AG09309 (cell line): Measurements from ENCODE around the gene FES.
"Not testable (repeated sequence)": the region's sequence is repeated elsewhere in the genome, so short reads cannot be mapped to it uniquely, and the experiment has no call there.

Experiments
- DNase-seq: peaks from one replicate; pipeline ENCODE4 v3.0.0-alpha.2; 2010; ENCODE audit warnings: low read depth
- H3K4me3 ChIP-seq: 2 replicates; pipeline ENCODE4 v1.5.1; 2011; ENCODE audit warnings: mild to moderate bottlenecking, low read depth, low read length, moderate library complexity; ENCODE audit not compliant: control insufficient read depth
- TF ChIP-seq, protein P1 (sequence below): IDR thresholded peaks from 2 replicates; pipeline ENCODE4 v1.5.1; 2011; ENCODE audit warnings: mild to moderate bottlenecking, low read depth, low read length, inconsistent platforms; ENCODE audit not compliant: insufficient read depth, control insufficient read depth; ENCODE audit errors: missing control alignments

FES gene

DNA sequence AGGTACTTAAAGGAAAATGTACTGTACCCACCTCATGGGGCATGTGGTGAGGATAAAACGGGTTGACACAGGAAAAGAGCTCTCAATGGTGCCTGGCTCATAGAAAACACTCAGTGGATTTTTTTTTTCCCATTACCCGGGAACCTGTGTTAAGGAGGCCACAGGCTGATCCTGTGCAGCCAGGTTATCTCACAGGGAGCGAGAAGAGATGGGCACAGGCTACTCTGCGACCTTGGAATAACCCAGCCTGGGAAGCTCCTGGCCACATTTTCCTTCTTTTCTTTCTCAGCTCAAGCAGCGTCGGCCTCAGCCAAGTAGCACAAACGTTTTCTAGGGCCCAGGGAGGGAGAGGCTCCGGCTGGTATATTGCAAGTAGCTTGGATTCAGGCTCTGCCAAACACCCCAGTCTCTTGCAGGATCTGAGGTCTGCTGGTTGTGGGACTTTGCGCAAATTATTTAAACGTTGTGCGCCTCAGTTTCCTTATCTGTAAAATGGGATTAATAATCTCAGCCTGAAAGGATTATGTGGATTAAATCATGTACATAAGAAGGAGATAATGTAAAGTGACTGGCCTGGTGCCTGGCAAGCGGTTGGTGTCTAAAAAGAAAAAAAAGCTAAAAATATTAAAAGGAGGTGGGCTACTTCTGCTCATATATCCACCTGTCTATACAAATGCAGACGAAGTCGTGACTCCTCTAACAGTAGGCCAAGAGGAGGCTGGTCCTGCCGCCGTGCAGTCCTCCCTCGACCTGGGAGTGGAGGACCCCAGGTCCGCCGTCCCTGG, 13.8 kb upstream of the FES start:
- TF ChIP-seq, protein P1, sequence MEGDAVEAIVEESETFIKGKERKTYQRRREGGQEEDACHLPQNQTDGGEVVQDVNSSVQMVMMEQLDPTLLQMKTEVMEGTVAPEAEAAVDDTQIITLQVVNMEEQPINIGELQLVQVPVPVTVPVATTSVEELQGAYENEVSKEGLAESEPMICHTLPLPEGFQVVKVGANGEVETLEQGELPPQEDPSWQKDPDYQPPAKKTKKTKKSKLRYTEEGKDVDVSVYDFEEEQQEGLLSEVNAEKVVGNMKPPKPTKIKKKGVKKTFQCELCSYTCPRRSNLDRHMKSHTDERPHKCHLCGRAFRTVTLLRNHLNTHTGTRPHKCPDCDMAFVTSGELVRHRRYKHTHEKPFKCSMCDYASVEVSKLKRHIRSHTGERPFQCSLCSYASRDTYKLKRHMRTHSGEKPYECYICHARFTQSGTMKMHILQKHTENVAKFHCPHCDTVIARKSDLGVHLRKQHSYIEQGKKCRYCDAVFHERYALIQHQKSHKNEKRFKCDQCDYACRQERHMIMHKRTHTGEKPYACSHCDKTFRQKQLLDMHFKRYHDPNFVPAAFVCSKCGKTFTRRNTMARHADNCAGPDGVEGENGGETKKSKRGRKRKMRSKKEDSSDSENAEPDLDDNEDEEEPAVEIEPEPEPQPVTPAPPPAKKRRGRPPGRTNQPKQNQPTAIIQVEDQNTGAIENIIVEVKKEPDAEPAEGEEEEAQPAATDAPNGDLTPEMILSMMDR = no peak
- H3K4me3 ChIP-seq = peak overlapping the region; percentile 83
- DNase-seq = no peak

GRCh38 chr15:90871139-90871715, 13.1 kb upstream of the FES start:
- TF ChIP-seq, protein P1 = no peak
- H3K4me3 ChIP-seq = peak overlapping the region; percentile 83
- no peak for DNase-seq

DNA sequence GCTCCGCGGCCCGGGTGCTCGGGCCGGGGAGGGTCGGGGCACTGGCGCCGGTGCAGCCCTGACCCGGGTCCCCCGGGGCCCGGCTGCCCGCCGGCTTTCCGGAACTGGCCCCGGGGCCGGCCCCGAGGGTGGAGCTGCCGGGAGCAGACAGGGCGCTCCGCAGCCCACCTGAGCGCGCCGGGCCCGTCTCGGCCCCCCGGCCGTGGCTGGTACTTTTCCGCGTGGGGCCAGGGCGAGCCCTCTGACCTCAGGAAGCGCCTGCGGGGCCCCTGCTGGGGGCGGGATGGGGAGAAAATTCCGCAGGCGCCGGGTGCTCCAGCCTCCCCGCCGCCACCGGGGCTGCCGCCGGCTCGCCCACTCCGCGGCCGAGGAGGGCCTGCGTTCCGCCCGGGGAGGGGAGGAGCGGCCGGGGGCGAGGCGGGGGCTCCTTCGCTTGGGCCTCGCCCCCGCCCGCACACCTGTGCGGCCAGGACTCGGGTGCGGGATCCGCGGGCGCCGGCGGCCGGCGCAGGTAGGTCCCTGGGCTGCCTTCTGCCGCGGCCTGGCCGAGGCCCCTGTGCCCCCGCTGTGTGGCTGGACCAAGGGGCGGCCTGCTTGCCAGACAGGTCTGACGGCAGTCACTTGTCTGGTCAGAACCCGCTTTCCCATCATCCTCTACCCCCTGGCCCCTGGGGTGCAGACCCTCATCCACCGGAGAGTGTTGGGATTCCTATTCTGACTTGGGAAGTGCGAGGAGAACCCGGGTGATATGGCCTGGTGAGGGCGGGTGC, 12.4 kb upstream of the FES start:
- TF ChIP-seq, protein P1 = no peak
- no peak for DNase-seq
- peak overlapping the region; percentile 83 for H3K4me3 ChIP-seq

GRCh38 chr15:90872486-90873184, 11.7 kb upstream of the FES start:
- peak; percentile 44 for DNase-seq

DNA sequence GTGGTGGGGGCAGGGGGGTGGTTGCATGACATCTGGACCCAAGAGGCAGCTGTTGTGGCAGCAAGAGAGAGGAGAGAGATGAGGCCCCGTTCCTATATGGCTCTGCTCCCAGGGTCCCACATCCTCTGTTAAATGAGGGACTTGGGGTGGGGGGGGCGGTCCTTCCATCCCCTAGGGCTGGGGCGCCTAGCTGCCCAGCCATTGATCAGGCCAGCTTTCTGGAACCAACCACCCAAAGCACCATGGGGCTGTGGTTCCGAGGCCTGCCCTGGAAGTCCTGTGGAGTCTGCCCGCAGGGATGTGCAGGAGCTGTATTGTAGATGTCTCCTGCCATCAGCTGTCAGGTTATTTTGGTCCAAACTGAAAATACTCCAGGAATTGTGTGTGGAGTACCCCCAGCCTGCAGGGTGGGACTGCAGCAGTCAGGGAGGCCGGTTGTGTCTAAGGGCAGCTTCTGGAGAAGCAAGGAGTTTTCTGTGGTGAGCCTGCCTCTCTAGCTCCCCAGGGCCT, 10.8 kb upstream of the FES start:
- TF ChIP-seq, protein P1 = no peak
- DNase-seq = no peak
- peak overlapping the region; percentile 83; the same call in 1 of the 2 replicates for H3K4me3 ChIP-seq

More at GRCh38 chr15:90872486-90873184, 11.7 kb upstream of the FES start:
- H3K4me3 ChIP-seq = peak overlapping the region; percentile 83
- TF ChIP-seq, protein P1 = no peak

- DNase-seq = no peak
- TF ChIP-seq, protein P1 = no peak
- H3K4me3 ChIP-seq = no peak overlapping the region
Observed at GRCh38 chr15:90873998-90874605, 10.2 kb upstream of the FES start.

DNA sequence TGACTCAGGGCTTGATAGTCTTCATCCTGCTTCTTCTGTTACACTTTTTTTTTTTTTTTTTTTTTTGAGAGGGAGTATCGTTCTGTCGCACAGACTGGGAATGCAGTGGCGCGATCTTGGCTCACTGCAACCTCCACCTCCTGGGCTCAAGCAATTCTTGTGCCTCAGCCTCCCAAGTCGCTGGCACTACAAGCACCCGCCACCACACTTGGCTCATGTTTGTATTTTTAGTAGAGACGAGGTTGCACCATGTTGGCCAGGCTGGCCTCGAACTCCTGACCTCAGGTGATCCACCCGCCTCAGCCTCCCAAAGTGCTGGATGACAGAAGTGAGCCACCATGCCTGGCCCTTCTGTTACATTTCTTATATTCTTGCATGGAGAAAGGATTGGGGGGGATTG, 9.3 kb upstream of the FES start:
- not testable (repeated sequence) for DNase-seq, H3K4me3 ChIP-seq
